HUES48 (cell line): ENCODE results near the gene EML6.

ENCODE experiments used
- H3K27ac ChIP-seq: one replicate; pipeline ENCODE4 v1.7.0; 2013; ENCODE audit warnings: low read depth, low read length, inconsistent platforms
- H3K27me3 ChIP-seq: 2 replicates; pipeline ENCODE4 v1.6.1; 2013; ENCODE audit warnings: mild to moderate bottlenecking, low read length; ENCODE audit not compliant: control insufficient read depth, insufficient read depth
- H3K36me3 ChIP-seq: 2 replicates; pipeline ENCODE4 v1.6.1; 2013; ENCODE audit warnings: low read length; ENCODE audit not compliant: control insufficient read depth, insufficient read depth
- H3K4me1 ChIP-seq: 2 replicates; pipeline ENCODE4 v1.6.1; 2013; ENCODE audit warnings: mild to moderate bottlenecking, low read length; ENCODE audit not compliant: control insufficient read depth, insufficient read depth
- H3K4me3 ChIP-seq: 2 replicates; pipeline ENCODE4 v1.5.1; 2013; ENCODE audit warnings: mild to moderate bottlenecking, low read depth, low read length
- H3K9ac ChIP-seq: 2 replicates; pipeline ENCODE4 v1.6.1; 2013; ENCODE audit warnings: mild to moderate bottlenecking, low read depth, low read length, moderate library complexity
- H3K9me3 ChIP-seq: 2 replicates; pipeline ENCODE4 v1.6.1; 2013; ENCODE audit warnings: low read length; ENCODE audit not compliant: control insufficient read depth, insufficient read depth

Gene EML6

DNA sequence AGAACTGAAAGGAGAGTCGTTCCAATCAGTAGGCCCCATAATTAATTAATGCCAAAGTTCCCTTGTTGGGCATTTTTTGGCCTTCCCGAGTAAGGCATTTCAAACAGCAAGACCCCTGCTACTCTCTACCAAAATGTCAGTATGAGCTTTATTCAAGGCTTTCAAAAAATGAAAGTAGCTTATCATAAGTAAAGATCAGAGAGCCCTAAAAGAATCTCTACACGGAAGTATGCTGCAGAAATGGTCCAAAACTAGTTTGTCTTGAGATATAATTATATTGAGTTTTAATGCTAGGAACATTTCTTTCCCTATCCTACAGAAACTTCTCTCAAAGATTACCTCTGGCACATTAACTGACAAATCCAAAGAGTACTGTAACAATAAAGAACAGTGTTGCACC lies 282.8 kb downstream of the EML6 start:
- H3K36me3 ChIP-seq, result no peaks in the 10 kb centered on the region
- H3K4me3 ChIP-seq, result no peak overlapping the region

DNA sequence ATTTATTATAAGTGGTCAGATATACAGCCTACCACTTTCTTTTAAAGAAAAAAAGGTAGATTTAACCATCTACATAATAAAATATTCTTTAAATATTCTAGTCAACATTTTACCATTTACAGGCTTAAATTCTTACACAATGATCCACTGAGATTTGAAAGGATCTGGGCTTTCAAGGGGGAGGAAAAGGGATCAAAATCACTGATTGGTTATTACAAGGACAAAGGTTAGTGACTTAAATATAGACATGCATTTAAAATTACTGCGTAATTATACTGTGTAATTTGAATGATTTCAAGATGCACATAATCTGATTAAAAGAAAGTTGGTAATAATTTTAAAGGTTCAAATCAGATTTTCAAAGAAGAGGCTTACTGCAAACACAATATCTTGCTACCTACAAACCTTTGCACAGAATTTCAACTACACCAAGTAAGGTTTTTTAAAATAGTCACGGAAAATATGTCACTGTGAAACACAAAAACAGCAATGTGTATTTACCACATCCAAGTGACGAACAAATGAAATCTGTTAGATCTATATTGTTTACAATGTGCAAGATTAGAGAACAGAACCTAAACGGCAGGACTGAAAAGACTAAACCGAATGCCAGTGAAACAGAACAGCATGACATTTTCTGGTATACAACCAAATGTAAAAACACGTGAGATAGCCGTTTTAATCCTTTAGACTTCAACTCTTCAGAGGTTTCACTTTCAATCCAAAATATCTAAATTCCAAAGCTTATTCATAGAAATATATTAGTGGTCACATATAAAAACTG lies 286.0 kb downstream of the EML6 start:
- peaks cover 87% of the 10 kb centered on the region for H3K4me1 ChIP-seq

More for the DNA sequence above, 282.8 kb downstream of the EML6 start:
- Histone ChIP-seq H3K9ac (no peak overlapping the region), H3K27ac (no peak overlapping the region), H3K27me3 (no peaks in the 10 kb centered on the region), H3K4me1 (peaks cover 61% of the 10 kb centered on the region), H3K9me3 (no peaks in the 10 kb centered on the region)

DNA sequence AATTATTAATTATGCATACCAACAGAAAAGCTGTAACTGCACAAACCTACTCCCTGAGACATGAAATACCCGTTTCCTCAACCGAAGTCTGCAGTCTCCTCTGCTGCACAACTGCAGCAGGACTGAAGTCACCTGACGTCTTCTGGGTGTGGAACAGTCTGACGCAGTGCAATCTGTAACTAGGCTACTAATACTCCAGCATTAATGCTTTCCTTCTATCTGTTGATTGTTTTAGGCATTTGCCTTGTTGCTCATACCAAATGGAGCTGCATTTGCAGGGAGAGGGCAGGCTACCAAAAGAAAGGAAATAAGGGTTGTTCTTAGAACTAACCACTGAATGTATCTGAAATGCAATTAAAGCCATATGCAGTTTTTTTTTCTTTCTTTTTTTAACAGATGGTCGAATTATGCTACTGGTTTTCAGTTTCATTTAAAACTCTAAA lies 286.7 kb downstream of the EML6 start:
- Histone ChIP-seq H3K27ac (no peak overlapping the region), H3K4me3 (no peak overlapping the region)

More for the DNA sequence above, 286.0 kb downstream of the EML6 start:
- Histone ChIP-seq H3K27me3 (no peaks in the 10 kb centered on the region), H3K9ac (no peak overlapping the region), H3K27ac (no peak overlapping the region), H3K4me3 (no peak overlapping the region), H3K36me3 (no peaks in the 10 kb centered on the region), H3K9me3 (no peaks in the 10 kb centered on the region)

DNA sequence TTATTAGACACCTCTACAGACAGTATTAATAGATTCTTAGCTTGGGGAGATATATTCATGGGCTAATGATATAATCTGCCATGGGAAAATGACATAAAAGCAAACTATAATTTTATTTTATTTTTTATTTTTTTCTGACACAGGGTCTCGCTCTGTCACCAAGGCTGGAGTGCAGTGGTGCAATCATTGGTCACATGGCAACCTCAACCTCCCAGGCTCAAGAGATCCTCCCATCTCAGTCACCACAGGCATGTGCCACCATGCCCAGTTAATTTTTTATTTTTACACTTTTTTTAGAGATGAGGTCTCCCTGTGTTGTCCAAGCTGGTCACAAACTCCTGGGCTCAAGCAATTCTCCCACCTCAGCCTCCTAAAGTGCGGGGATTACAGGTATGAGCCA lies 287.5 kb downstream of the EML6 start:
- Histone ChIP-seq H3K4me3 (no peak overlapping the region), H3K27ac (no peak overlapping the region), H3K4me1 (peaks cover 92% of the 10 kb centered on the region), H3K9me3 (no peaks in the 10 kb centered on the region), H3K36me3 (no peaks in the 10 kb centered on the region), H3K27me3 (no peaks in the 10 kb centered on the region), H3K9ac (no peak overlapping the region)

More for the DNA sequence above, 286.7 kb downstream of the EML6 start:
- H3K27me3 ChIP-seq, result no peaks in the 10 kb centered on the region
- H3K9me3 ChIP-seq, result no peaks in the 10 kb centered on the region
- peaks cover 84% of the 10 kb centered on the region for H3K4me1 ChIP-seq
- H3K36me3 ChIP-seq, result no peaks in the 10 kb centered on the region
- H3K9ac ChIP-seq, result no peak overlapping the region

DNA sequence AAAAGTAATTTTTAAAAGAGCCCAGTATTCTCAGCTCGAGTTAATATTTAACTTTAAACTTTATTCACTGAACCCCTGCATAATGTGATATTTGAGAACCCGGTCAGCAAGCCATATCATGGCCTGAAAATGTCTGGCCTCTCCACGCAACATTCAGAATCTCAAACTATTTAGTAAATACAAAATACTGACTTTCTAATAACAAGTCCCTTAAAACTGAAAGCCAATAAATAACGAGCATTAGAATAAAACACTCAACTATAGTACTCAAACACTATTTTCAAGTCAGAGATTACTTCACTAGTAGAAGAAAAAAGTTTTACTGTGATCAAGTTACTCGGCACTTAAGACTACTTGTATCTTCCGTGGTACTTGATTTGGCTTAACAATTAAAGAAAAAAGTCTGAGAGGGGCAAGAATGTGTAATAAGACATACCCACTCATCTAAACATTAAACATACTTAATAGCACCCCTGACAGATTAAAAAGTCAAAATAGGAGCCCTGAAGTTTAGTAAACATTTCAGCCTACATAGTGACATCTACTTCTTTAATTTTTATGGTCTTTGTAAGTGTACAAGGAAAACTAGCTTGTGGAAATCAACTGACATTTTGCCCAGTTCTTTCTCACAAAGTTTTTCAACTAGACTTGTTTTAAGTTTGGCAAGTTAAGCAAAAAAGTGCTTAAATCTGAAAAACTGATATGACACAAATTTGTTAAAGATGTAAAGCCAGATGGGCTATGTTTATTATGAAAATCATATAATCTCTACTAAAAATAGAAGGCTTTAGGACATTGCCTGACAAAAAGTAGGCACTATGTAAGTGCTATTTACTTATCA lies 288.6 kb downstream of the EML6 start:
- Histone ChIP-seq H3K9ac (no peak overlapping the region), H3K9me3 (no peaks in the 10 kb centered on the region), H3K4me1 (peaks cover 81% of the 10 kb centered on the region), H3K27me3 (no peaks in the 10 kb centered on the region), H3K27ac (no peak overlapping the region), H3K36me3 (no peaks in the 10 kb centered on the region), H3K4me3 (no peak overlapping the region)

DNA sequence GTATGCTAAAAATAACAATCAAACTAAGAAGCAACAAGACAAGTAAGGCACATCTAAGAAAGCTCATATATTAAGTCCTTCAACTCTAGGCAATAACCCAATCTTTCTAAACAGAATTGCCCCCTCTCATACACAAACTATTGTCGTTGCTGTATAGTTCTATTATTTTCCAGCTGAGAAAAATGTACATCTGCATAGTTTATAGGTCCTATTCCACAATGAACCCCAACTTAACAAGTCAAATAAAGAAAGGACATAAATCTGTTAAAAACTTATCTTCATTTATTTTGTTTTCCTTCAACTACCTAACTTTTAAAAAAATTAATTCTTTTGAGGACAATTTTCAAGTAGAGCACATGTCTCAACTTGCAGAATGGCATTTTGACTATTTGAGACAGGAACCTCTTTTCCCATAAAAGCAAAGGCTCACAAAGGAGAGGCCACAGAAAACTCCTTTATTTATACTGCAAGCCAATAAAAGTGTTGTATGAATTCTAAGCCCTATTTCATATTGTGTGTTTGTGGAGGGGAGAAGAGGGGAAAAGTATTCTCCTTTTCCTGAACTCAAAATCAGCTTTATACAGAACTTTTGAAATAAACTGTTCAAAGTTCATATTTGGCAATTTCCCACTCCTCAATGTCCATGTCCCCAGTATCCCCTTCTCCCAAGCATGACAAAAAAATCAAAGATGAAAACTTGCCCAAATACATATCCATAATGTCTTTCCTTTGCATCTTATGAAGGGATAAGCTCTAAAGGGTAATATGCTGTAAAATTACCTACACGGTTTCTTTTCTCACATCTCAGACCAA lies 289.4 kb downstream of the EML6 start:
- Histone ChIP-seq H3K36me3 (peaks cover 2% of the 10 kb centered on the region; the same call in 1 of the 2 replicates), H3K27me3 (no peaks in the 10 kb centered on the region), H3K9ac (no peak overlapping the region), H3K4me3 (no peak overlapping the region), H3K27ac (no peak overlapping the region), H3K9me3 (no peaks in the 10 kb centered on the region), H3K4me1 (peaks cover 80% of the 10 kb centered on the region)

DNA sequence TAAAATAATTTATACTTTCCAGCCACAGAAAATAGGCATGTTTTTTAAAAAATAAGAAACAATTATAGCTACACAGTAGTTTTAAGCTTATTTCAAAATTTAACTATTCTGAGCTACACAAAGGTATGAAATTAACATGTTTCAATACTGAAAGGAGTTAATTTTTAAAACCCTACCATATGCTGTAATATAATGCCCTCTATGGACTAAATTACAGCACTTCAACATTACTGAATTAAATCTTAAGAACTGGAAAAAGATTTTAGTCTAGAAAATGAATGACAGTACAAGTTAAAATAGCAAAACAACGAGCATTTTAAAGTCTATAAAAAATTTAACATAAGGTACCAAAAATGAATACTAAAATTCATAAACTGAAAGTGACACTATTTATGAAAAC lies 290.5 kb downstream of the EML6 start:
- H3K9me3 ChIP-seq, result no peaks in the 10 kb centered on the region
- H3K27me3 ChIP-seq, result no peaks in the 10 kb centered on the region
- peaks cover 5% of the 10 kb centered on the region; the same call in 1 of the 2 replicates for H3K36me3 ChIP-seq
- H3K9ac ChIP-seq, result no peak overlapping the region
- H3K4me3 ChIP-seq, result no peak overlapping the region
- H3K4me1 ChIP-seq, result peaks cover 80% of the 10 kb centered on the region
- H3K27ac ChIP-seq, result no peak overlapping the region

DNA sequence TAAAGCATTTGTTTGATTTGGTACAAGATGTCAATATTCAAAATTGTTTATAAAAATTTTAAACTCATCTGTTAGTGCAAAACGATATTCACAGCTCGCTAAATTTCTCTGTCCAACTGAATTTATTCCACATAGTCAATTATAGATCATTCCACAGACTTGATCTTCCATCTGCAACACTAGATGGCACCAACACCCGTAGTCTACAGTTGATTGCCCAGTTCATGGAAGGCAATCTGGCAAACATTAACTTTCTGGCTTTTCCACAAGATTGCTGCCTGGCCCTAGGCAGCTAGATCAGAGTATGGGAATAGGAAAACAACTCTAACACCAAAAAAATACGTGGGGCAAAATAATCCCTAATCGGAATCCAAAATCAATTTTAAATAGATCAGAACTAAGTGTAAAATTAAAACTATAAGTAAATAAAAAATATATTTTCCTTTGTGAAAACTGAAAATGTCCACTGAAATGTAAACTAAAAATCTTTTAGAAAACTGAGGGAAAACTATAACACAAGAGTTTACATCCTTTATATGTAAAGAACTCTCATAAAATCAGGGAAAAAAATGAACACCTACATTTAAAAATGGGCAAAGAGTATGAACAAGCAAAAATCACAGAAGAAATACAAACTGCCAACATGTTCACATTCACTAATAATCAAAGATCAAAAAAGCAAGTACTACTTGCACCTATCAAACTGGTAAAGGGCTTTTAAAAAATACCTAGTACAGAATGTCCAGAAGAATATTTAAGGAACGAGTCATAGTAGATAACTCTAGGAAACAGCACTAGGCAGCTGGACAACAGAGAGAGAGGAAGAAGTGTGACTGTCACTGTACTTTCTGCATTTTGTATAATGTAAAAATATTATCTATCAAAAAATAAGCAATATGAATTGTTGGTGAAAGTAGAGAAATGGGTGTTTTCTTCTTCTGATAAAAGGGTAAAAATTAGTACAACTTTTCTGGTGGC lies 291.8 kb downstream of the EML6 start:
- H3K4me3 ChIP-seq, result no peak overlapping the region
- no peak overlapping the region for H3K9ac ChIP-seq
- no peaks in the 10 kb centered on the region for H3K27me3 ChIP-seq
- H3K36me3 ChIP-seq, result peaks cover 5% of the 10 kb centered on the region; the same call in 1 of the 2 replicates
- H3K4me1 ChIP-seq, result peaks cover 81% of the 10 kb centered on the region
- H3K9me3 ChIP-seq, result no peaks in the 10 kb centered on the region
- peak overlapping the region; percentile 17 for H3K27ac ChIP-seq

DNA sequence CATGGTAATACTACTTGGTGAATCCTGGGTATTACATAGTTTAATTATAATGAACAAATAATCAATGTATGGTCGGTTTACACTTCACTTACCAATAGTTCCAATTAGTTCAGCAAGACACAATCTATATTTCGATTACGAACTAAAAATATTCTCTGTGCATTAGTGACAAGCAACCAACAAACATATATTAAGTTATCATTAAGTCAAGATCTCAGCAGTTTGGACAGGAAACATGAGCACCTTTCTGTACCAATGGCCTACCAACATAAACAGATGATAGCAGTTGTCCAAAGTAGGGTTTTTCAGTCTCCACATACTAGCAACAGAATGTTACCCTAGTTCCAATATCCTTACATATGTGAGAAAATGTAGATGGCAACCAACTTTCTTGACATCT lies 294.0 kb downstream of the EML6 start:
- no peak overlapping the region for H3K4me3 ChIP-seq
- no peak overlapping the region for H3K27ac ChIP-seq
- H3K9me3 ChIP-seq, result no peaks in the 10 kb centered on the region
- no peaks in the 10 kb centered on the region for H3K27me3 ChIP-seq
- H3K9ac ChIP-seq, result no peak overlapping the region
- H3K4me1 ChIP-seq, result peaks cover 80% of the 10 kb centered on the region
- H3K36me3 ChIP-seq, result peaks cover 5% of the 10 kb centered on the region; the same call in 1 of the 2 replicates

DNA sequence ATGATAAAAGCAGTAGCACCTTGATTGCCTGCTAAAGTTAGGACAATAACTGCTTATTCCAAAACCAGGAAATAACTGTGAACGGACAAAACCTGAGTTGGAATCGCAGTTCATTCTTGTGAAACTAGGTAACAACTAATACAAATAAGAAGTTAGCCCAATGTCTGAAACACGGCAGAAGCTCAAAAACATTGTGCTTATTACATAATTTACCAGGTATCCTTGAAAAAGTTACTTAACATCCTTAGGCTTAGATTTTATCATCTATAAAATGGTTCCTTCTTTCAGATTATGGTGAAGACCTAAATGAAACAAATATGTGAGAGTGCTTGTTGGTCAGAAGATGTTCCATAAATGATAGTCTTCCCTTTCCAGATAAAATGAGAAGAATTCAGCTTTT lies 294.4 kb downstream of the EML6 start:
- Histone ChIP-seq H3K36me3 (peaks cover 5% of the 10 kb centered on the region; the same call in 1 of the 2 replicates), H3K4me3 (no peak overlapping the region), H3K27ac (no peak overlapping the region), H3K9ac (no peak overlapping the region), H3K27me3 (no peaks in the 10 kb centered on the region), H3K4me1 (peaks cover 79% of the 10 kb centered on the region), H3K9me3 (no peaks in the 10 kb centered on the region)
